Measurements from ENCODE around the gene THSD4.

The THSD4 gene

GRCh38 chr15:71729319-71729718 lies 614.0 kb downstream of the THSD4 start:
- Histone ChIP-seq H3K4ac (ENCODE audit: low read depth in 1 of 2, low read length in 2 of 2) (no peak overlapping the region), H3K4me3 (ENCODE audit: insufficient read depth in 1 of 2, low read depth in 1 of 2, low read length in 2 of 2) (no peak overlapping the region), H3K27ac (ENCODE audit: low read length, poor library complexity, severe bottlenecking) (no peak overlapping the region), H3K4me2 (ENCODE audit: low read length, poor library complexity, severe bottlenecking) (no peak overlapping the region), H3K9ac (ENCODE audit: low read length) (no peak overlapping the region), H3K4me1 (ENCODE audit: control insufficient read depth, insufficient read depth, low read depth, low read length) (peaks cover 6% of the 10 kb centered on the region), H2AK5ac (ENCODE audit: low read length, severe bottlenecking) (no peak overlapping the region), H3K14ac (ENCODE audit: low read length in 2 of 2) (no peak overlapping the region), H3K27me3 (ENCODE audit: control insufficient read depth in 1 of 2, insufficient read depth in 1 of 2, low read length in 2 of 2) (no peaks in the 10 kb centered on the region), H2BK12ac (ENCODE audit: low read length in 2 of 2) (no peak overlapping the region), H2AFZ (ENCODE audit: low read depth, low read length) (no peak overlapping the region), H2BK120ac (ENCODE audit: low read depth, low read length) (no peak overlapping the region), H3K18ac (ENCODE audit: low read depth in 1 of 2, low read length in 2 of 2) (no peak overlapping the region), H3K23ac (ENCODE audit: low read length in 2 of 2) (no peak overlapping the region), H4K8ac (ENCODE audit: low read length) (no peak overlapping the region), H4K91ac (ENCODE audit: low read length) (no peak overlapping the region), H2BK5ac (ENCODE audit: low read depth, low read length, poor library complexity, severe bottlenecking) (no peak overlapping the region), H3K9me3 (ENCODE audit: control insufficient read depth, low read length) (no peaks in the 10 kb centered on the region), H2BK15ac (ENCODE audit: low read depth, poor library complexity, severe bottlenecking) (no peak overlapping the region), H3K36me3 (ENCODE audit: control insufficient read depth in 1 of 2, insufficient read depth in 2 of 2, low read depth in 1 of 2, low read length in 2 of 2) (peaks cover 0 to 3% of the 10 kb centered on the region in 2 experiments), H3K79me1 (replicated peaks; ENCODE audit: low read length, poor library complexity, severe bottlenecking) (no peaks in the 10 kb centered on the region)
- 64% methylated on average over 1 of the region's 2 CpGs for WGBS
- DNase-seq: no peak

GRCh38 chr15:71730277-71731144 lies 615.2 kb downstream of the THSD4 start:
- Histone ChIP-seq H2BK120ac (ENCODE audit: low read depth, low read length) (no peak overlapping the region), H2AK5ac (ENCODE audit: low read length, severe bottlenecking) (no peak overlapping the region), H3K27me3 (ENCODE audit: control insufficient read depth in 1 of 2, insufficient read depth in 1 of 2, low read length in 2 of 2) (peaks cover 0 to 7% of the 10 kb centered on the region in 2 experiments), H2BK15ac (ENCODE audit: low read depth, poor library complexity, severe bottlenecking) (no peak overlapping the region), H3K23ac (ENCODE audit: low read length in 2 of 2) (no peak overlapping the region), H3K14ac (ENCODE audit: low read length in 2 of 2) (no peak overlapping the region), H2AFZ (ENCODE audit: low read depth, low read length) (no peak overlapping the region), H3K79me1 (replicated peaks; ENCODE audit: low read length, poor library complexity, severe bottlenecking) (no peaks in the 10 kb centered on the region), H3K36me3 (ENCODE audit: control insufficient read depth in 1 of 2, insufficient read depth in 2 of 2, low read depth in 1 of 2, low read length in 2 of 2) (peaks cover 0 to 3% of the 10 kb centered on the region in 2 experiments), H3K4me1 (ENCODE audit: control insufficient read depth, insufficient read depth, low read depth, low read length) (peaks cover 6% of the 10 kb centered on the region), H4K91ac (ENCODE audit: low read length) (no peak overlapping the region), H4K8ac (ENCODE audit: low read length) (no peak overlapping the region), H3K4ac (ENCODE audit: low read depth in 1 of 2, low read length in 2 of 2) (no peak overlapping the region), H2BK12ac (ENCODE audit: low read length in 2 of 2) (no peak overlapping the region), H3K9me3 (ENCODE audit: control insufficient read depth, low read length) (no peaks in the 10 kb centered on the region), H3K18ac (ENCODE audit: low read depth in 1 of 2, low read length in 2 of 2) (no peak overlapping the region), H2BK5ac (ENCODE audit: low read depth, low read length, poor library complexity, severe bottlenecking) (no peak overlapping the region), H3K4me2 (ENCODE audit: low read length, poor library complexity, severe bottlenecking) (no peak overlapping the region), H3K9ac (ENCODE audit: low read length) (no peak overlapping the region), H3K27ac (ENCODE audit: low read length, poor library complexity, severe bottlenecking) (no peak overlapping the region), H3K4me3 (ENCODE audit: insufficient read depth in 1 of 2, low read depth in 1 of 2, low read length in 2 of 2) (no peak overlapping the region)
- 53% methylated on average over 13 of the region's 15 CpGs for WGBS
- peak; percentile 68 for DNase-seq

GRCh38 chr15:71732636-71733035 lies 617.4 kb downstream of the THSD4 start:
- Histone ChIP-seq H3K4me1 (ENCODE audit: control insufficient read depth, insufficient read depth, low read depth, low read length) (peaks cover 6% of the 10 kb centered on the region), H3K4me3 (ENCODE audit: insufficient read depth in 1 of 2, low read depth in 1 of 2, low read length in 2 of 2) (no peak overlapping the region), H3K14ac (ENCODE audit: low read length in 2 of 2) (no peak overlapping the region), H3K79me1 (replicated peaks; ENCODE audit: low read length, poor library complexity, severe bottlenecking) (no peaks in the 10 kb centered on the region), H4K91ac (ENCODE audit: low read length) (no peak overlapping the region), H2BK5ac (ENCODE audit: low read depth, low read length, poor library complexity, severe bottlenecking) (no peak overlapping the region), H3K36me3 (ENCODE audit: control insufficient read depth in 1 of 2, insufficient read depth in 2 of 2, low read depth in 1 of 2, low read length in 2 of 2) (peaks cover 0 to 4% of the 10 kb centered on the region in 2 experiments), H3K27me3 (ENCODE audit: control insufficient read depth in 1 of 2, insufficient read depth in 1 of 2, low read length in 2 of 2) (peaks cover 0 to 17% of the 10 kb centered on the region in 2 experiments), H3K9me3 (ENCODE audit: control insufficient read depth, low read length) (no peaks in the 10 kb centered on the region), H3K9ac (ENCODE audit: low read length) (no peak overlapping the region), H3K23ac (ENCODE audit: low read length in 2 of 2) (no peak overlapping the region), H2BK120ac (ENCODE audit: low read depth, low read length) (no peak overlapping the region), H2AK5ac (ENCODE audit: low read length, severe bottlenecking) (no peak overlapping the region), H2BK15ac (ENCODE audit: low read depth, poor library complexity, severe bottlenecking) (no peak overlapping the region), H3K4me2 (ENCODE audit: low read length, poor library complexity, severe bottlenecking) (no peak overlapping the region), H3K27ac (ENCODE audit: low read length, poor library complexity, severe bottlenecking) (no peak overlapping the region), H2AFZ (ENCODE audit: low read depth, low read length) (no peak overlapping the region), H4K8ac (ENCODE audit: low read length) (no peak overlapping the region), H3K4ac (ENCODE audit: low read depth in 1 of 2, low read length in 2 of 2) (no peak overlapping the region), H2BK12ac (ENCODE audit: low read length in 2 of 2) (no peak overlapping the region), H3K18ac (ENCODE audit: low read depth in 1 of 2, low read length in 2 of 2) (no peak overlapping the region)
- WGBS: 90% methylated on average over 2 of the region's 2 CpGs
- DNase-seq: no peak

GRCh38 chr15:71733122-71733521 lies 617.9 kb downstream of the THSD4 start:
- Histone ChIP-seq H3K27ac (ENCODE audit: low read length, poor library complexity, severe bottlenecking) (no peak overlapping the region), H2BK5ac (ENCODE audit: low read depth, low read length, poor library complexity, severe bottlenecking) (no peak overlapping the region), H3K9ac (ENCODE audit: low read length) (no peak overlapping the region), H3K4me2 (ENCODE audit: low read length, poor library complexity, severe bottlenecking) (no peak overlapping the region), H3K4me1 (ENCODE audit: control insufficient read depth, insufficient read depth, low read depth, low read length) (peaks cover 6% of the 10 kb centered on the region), H4K8ac (ENCODE audit: low read length) (no peak overlapping the region), H4K91ac (ENCODE audit: low read length) (no peak overlapping the region), H2AFZ (ENCODE audit: low read depth, low read length) (no peak overlapping the region), H3K9me3 (ENCODE audit: control insufficient read depth, low read length) (no peaks in the 10 kb centered on the region), H3K14ac (ENCODE audit: low read length in 2 of 2) (no peak overlapping the region), H3K27me3 (ENCODE audit: control insufficient read depth in 1 of 2, insufficient read depth in 1 of 2, low read length in 2 of 2) (peaks cover 0 to 17% of the 10 kb centered on the region in 2 experiments), H3K36me3 (ENCODE audit: control insufficient read depth in 1 of 2, insufficient read depth in 2 of 2, low read depth in 1 of 2, low read length in 2 of 2) (peaks cover 0 to 6% of the 10 kb centered on the region in 2 experiments), H3K18ac (ENCODE audit: low read depth in 1 of 2, low read length in 2 of 2) (no peak overlapping the region), H2AK5ac (ENCODE audit: low read length, severe bottlenecking) (no peak overlapping the region), H3K23ac (ENCODE audit: low read length in 2 of 2) (no peak overlapping the region), H3K79me1 (replicated peaks; ENCODE audit: low read length, poor library complexity, severe bottlenecking) (no peaks in the 10 kb centered on the region), H2BK12ac (ENCODE audit: low read length in 2 of 2) (no peak overlapping the region), H2BK120ac (ENCODE audit: low read depth, low read length) (no peak overlapping the region), H3K4ac (ENCODE audit: low read depth in 1 of 2, low read length in 2 of 2) (no peak overlapping the region), H2BK15ac (ENCODE audit: low read depth, poor library complexity, severe bottlenecking) (no peak overlapping the region), H3K4me3 (ENCODE audit: insufficient read depth in 1 of 2, low read depth in 1 of 2, low read length in 2 of 2) (no peak overlapping the region)
- WGBS: no CpG with 5 or more reads among the region's 1 CpG
- DNase-seq: no peak
